Measurements from ENCODE around the gene IFTAP.

The IFTAP gene

GRCh38 chr11:36605221-36606216 lies 11.2 kb downstream of the IFTAP start:
- TF ChIP-seq CTCF (IDR thresholded peaks at IDR 0.05; ENCODE audit: control insufficient read depth, insufficient read depth, low read depth, low read length, missing control alignments) = no peak
- no peak overlapping the region for H3K4me3 ChIP-seq (ENCODE audit: control insufficient read depth, low read depth, low read length)
- no peak for DNase-seq (ENCODE audit: low read depth)

- no peak for DNase-seq (ENCODE audit: low read depth)
- no peak for TF ChIP-seq CTCF (IDR thresholded peaks at IDR 0.05; ENCODE audit: control insufficient read depth, insufficient read depth, low read depth, low read length, missing control alignments)
- no peak overlapping the region for H3K4me3 ChIP-seq (ENCODE audit: control insufficient read depth, low read depth, low read length)
These were observed 14.3 kb downstream of the IFTAP start for GRCh38 chr11:36608491-36609199.

- no peak for DNase-seq (ENCODE audit: low read depth)
- no peak for TF ChIP-seq CTCF (IDR thresholded peaks at IDR 0.05; ENCODE audit: control insufficient read depth, insufficient read depth, low read depth, low read length, missing control alignments)
These were observed 15.1 kb downstream of the IFTAP start for GRCh38 chr11:36609383-36609782.

GRCh38 chr11:36615826-36616225 lies 21.5 kb downstream of the IFTAP start:
- H3K4me3 ChIP-seq (ENCODE audit: control insufficient read depth, low read depth, low read length) = no peak overlapping the region

More at GRCh38 chr11:36609383-36609782, 15.1 kb downstream of the IFTAP start:
- no peak overlapping the region for H3K4me3 ChIP-seq (ENCODE audit: control insufficient read depth, low read depth, low read length)

GRCh38 chr11:36617543-36618362 lies 23.5 kb downstream of the IFTAP start:
- H3K4me3 ChIP-seq (ENCODE audit: control insufficient read depth, low read depth, low read length) = no peak overlapping the region
- DNase-seq (ENCODE audit: low read depth) = no peak
- no peak for TF ChIP-seq CTCF (IDR thresholded peaks at IDR 0.05; ENCODE audit: control insufficient read depth, insufficient read depth, low read depth, low read length, missing control alignments)

More at GRCh38 chr11:36615826-36616225, 21.5 kb downstream of the IFTAP start:
- TF ChIP-seq CTCF (IDR thresholded peaks at IDR 0.05; ENCODE audit: control insufficient read depth, insufficient read depth, low read depth, low read length, missing control alignments) = no peak
- DNase-seq (ENCODE audit: low read depth) = no peak

Measured in AG09309 (cell line).